Neuron (in vitro differentiated cells): ENCODE measurements around the gene SGF29.
"Not testable (repeated sequence)": the region's sequence is repeated elsewhere in the genome, so short reads cannot be mapped to it uniquely, and the experiment has no call there.

ENCODE experiments used
- H2AFZ ChIP-seq: one replicate; pipeline ENCODE4 v1.6.1; 2013; ENCODE audit warnings: low read depth, mild to moderate bottlenecking, inconsistent platforms, low read length, moderate library complexity
- H3K27me3 ChIP-seq: one replicate; pipeline ENCODE4 v1.6.1; 2013; ENCODE audit warnings: low read length; ENCODE audit not compliant: insufficient read depth
- H3K36me3 ChIP-seq: one replicate; pipeline ENCODE4 v1.6.1; 2013; ENCODE audit warnings: low read length; ENCODE audit not compliant: insufficient read depth
- H3K4me1 ChIP-seq: one replicate; pipeline ENCODE4 v1.6.1; 2013; ENCODE audit warnings: low read length; ENCODE audit not compliant: insufficient read depth
- H3K4me3 ChIP-seq: 2 replicates; pipeline ENCODE4 v1.5.1; 2013; ENCODE audit warnings: mild to moderate bottlenecking, low read length, moderate library complexity
- H3K9me3 ChIP-seq: one replicate; pipeline ENCODE4 v1.6.1; 2013; ENCODE audit warnings: low read length

The SGF29 gene

DNA sequence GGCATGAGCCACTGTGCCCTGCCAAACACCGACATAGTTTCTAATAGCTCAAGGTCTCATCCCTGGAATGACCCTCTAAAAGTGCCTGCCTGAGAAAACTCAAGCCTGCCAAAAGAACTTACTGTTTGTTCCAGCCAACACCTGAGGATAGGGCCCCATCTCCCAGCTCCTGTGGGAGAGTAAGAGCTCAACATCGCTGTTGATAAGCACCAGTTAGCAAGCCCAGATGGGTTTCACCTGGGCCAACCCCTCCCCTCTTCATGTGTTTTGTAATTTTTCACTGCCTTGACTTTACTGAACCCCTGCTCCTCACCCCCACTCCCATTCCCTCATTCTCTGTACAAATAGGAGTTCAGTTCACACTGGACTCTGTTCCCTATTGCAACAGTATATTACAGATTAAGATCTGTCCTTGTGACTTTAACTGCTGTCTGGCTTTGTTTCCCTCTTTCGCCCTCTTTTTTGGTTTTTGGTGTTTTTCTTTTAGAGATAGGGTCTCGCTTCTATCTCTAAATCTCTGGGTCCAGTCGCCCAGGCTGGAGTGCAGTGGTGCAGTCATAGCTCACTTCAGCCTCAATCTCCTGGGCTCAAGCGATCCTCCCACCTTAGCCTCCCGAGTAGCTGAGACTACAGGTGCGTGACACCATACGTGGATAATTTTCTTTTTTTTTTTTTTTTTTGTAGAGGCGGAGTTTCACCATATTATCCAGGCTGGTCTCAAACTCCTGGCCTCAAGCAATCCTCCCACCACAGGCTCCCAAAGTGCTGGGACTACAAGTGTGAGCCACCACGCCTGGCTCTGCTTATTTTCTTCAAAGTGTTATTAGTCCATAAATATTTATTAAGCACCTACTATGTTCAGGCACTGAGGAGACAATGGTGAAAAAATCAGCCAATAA is 27.3 kb upstream of the SGF29 start:
- no peak overlapping the region for H3K4me3 ChIP-seq
- peaks cover 3% of the 10 kb centered on the region for H3K27me3 ChIP-seq
- no peaks in the 10 kb centered on the region for H3K9me3 ChIP-seq
- no peak overlapping the region for H2AFZ ChIP-seq
- H3K4me1 ChIP-seq = no peaks in the 10 kb centered on the region
- no peaks in the 10 kb centered on the region for H3K36me3 ChIP-seq

DNA sequence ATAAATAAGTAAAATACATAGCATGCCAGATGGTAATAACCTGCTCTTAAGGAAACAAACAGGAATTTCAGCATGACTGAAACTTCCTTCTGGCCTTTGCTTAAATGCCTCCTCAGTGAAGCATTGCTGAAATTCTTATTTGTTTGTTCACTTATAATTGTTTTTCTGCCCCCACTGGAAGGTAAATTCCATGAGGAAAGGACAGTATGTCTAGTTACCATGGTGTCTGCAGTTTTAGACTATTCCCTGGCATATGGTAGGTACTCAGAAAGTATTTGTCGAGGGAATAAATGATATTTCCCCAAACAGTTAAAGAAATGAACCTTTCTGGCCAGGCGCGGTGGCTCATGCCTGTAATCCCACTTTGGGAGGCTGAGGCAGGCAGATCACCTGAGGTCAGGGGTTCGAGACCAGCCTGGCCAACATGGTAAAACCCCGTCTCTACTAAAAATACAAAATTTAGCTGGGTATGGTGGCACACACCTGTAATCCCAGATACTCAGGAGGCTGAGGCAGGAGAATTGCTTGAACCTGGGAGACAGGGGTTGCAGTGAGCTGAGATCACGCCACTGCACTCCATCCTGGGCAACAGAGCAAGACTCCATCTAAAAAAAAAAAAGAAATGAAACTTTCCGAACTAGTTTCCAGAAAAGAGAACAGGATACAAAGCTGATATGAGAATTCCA is 26.5 kb upstream of the SGF29 start:
- H3K4me1 ChIP-seq, H3K4me3 ChIP-seq, H3K9me3 ChIP-seq, H2AFZ ChIP-seq, H3K27me3 ChIP-seq, H3K36me3 ChIP-seq: not testable (repeated sequence)

DNA sequence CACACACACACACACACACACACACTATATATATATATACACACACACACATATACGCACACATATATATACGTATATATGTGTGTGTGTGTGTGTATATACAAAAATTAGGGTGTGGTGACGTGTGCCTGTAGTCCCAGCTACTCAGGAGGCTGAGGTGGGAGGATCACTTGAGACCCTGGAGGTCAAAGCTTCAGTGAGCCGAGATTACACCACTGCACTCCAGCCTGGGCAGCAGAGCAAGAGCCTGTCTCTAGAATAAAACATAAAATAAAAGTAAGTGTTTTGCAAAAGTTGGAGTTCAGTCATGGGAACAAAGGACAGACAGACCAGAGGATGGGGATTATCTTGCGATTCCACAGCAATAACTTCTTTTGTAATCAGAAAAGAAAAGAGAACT is 25.7 kb upstream of the SGF29 start:
- Histone ChIP-seq H3K4me1 (no peaks in the 10 kb centered on the region), H3K4me3 (no peak overlapping the region), H3K36me3 (no peaks in the 10 kb centered on the region), H3K27me3 (no peaks in the 10 kb centered on the region), H2AFZ (no peak overlapping the region), H3K9me3 (no peaks in the 10 kb centered on the region)

DNA sequence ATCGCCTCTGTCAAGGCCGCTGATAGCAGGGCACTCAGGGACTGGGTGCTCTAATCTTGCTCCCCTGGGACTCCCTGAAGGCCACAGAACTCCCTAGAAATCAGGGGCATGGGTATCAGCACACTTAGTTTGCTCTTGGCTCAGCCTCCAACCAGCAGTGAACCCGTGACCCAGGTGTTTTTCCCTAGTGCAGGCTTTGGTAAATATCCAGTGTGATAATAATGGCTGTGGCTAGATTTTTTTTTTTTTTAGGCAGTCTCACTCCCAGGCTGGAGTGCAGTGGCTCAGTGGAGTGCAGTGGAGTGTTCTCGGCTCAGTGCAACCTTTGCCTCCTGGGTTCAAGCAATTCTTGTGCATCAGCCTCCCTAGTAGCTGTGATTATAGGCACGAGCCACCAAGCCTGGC is 25.3 kb upstream of the SGF29 start:
- H3K9me3 ChIP-seq = no peaks in the 10 kb centered on the region
- no peaks in the 10 kb centered on the region for H3K4me1 ChIP-seq
- no peaks in the 10 kb centered on the region for H3K36me3 ChIP-seq
- H3K27me3 ChIP-seq = no peaks in the 10 kb centered on the region
- no peak overlapping the region for H2AFZ ChIP-seq
- no peak overlapping the region for H3K4me3 ChIP-seq

DNA sequence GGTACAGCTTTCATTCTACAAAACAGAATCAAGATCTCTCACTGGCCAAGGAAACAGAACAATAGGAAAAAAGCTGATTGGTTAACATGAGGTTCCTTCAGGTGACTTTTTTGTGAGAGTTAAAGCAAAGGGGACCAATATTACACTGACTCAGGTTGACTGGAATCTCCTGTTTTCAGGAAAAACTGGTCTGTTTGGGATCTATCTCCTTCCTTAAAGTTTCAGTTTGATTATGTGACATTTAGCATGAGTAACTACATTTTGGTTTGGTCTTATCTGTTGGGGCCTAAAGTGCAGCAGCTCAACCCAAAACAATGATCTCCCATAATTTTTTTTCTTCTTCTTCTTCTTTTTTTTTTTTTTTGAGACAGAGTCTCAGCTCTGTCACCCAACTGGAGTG is 24.6 kb upstream of the SGF29 start:
- H3K4me1 ChIP-seq = no peaks in the 10 kb centered on the region
- no peaks in the 10 kb centered on the region for H3K9me3 ChIP-seq
- no peak overlapping the region for H3K4me3 ChIP-seq
- H3K27me3 ChIP-seq = no peaks in the 10 kb centered on the region
- H2AFZ ChIP-seq = no peak overlapping the region
- no peaks in the 10 kb centered on the region for H3K36me3 ChIP-seq

DNA sequence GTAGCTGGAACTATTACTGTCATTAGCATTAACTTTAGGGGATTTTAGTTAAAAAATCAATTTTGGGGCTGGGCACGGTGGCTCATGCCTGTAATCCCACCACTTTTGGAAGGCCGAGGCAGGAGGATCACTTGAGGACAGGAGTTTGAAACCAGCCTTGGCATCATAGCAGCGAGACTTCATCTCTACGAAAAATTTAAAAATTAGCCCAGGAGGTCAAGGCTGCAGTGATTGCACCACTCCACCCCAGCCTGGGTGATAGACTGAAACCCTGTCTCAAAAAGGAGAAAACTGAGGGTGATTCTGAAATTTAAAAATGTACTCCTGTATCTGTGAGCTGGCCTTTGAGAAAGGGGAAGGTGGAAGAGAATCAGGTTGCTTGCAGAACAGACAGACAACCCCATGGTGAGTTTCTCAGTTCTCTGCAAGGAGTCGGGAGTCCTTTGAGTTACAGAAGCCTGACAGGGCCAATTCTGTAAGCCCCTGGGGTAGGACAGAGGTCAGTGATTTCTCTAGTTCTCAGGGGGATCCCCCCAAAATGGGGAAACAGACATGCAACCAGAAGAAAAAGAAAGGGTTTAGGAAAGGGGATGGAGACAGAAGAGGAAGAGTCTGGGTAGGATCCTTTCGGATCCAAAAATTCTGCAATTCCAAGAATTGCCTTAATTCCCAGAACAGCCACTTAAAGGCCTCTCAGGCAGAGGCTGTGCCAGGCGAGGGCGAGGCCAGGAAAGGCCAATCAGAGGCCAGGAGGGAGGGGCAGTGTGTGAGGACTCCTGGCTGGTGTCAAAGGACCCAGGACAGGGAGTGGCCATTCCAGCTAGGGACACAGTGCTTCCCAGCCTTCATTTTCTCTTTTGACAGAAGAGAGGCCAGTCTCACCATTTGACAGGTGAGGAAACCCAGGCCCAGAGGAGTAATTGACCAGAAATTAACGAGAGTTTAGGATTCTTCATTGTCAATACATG is 21.7 kb upstream of the SGF29 start:
- no peaks in the 10 kb centered on the region for H3K27me3 ChIP-seq
- H2AFZ ChIP-seq = peak overlapping the region; percentile 56
- no peak overlapping the region for H3K4me3 ChIP-seq
- no peaks in the 10 kb centered on the region for H3K9me3 ChIP-seq
- no peaks in the 10 kb centered on the region for H3K36me3 ChIP-seq
- no peaks in the 10 kb centered on the region for H3K4me1 ChIP-seq

DNA sequence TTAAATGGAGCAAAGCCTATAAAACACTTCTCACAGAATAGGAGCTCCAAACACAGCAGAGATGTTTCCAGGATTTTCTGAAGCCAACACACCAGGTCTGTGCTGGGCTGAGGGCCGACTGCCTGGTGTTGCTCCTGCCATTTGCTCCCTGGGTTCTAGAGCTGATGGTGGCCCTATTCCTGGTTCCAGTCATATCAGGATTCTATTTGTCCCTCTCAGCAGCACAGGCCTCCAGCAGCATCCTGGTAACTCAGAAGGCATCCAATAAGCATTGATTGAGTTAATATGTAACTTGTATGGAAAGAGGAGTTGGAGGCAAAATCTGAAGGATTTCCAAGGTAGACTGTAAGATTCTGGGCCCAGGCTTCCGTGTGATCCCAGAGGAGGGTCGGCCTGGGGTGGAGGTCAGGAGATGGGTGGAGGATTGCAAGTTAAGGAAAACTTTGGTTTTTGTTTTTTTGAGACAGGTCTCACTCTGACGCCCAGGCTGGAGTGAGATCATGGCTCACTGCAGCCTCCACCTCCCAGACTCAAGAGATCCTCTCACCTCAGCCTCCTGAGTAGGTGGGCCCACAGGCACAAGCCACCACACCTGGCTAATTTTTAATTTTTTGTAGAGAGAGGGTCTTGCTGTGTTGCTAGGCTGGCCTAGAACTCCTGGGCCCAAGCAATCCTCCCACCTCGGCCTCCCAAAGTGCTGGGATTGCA is 20.6 kb upstream of the SGF29 start:
- H3K4me3 ChIP-seq = no peak overlapping the region
- no peaks in the 10 kb centered on the region for H3K36me3 ChIP-seq
- H2AFZ ChIP-seq = no peak overlapping the region
- no peaks in the 10 kb centered on the region for H3K4me1 ChIP-seq
- H3K27me3 ChIP-seq = no peaks in the 10 kb centered on the region
- H3K9me3 ChIP-seq = no peaks in the 10 kb centered on the region

DNA sequence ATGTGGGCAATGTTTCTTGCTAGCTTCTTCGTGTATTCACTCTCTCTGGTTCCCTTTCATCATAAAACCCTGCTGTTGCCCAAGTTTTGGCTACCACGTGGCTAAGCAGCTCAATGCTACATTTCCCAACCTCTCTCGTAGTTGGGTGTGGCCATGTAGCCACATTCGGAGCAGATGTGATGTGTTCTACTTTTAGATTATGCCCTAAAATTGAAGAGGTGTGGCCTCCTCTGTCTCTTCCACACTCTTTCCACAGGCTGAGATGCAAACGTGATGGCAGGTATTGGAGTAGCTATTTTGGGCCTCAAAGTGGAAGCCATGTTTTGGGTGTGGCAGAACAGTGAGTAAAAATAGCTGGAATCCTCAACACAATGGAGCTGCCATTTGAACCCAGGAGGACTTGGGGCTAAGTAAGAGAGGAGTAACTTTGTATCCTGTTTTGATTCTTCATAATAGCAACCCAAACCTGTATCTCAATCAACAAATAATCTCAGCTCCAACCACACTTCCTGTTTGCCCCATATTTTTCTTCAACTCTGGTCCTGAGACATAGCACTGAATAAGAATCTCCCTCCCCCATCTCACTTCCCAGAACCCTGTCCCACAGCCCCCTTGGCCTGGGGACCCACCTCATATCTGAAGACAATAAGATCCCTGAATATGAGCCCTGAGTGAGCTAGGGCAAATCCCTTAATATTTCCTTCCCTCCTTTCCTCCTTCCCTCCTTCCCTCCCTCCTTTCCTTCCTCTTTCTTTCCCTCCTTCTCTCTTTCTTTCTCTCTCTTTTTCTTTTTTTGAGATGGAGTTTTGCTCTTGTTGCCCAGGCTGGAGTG is 19.0 kb upstream of the SGF29 start:
- H3K9me3 ChIP-seq = no peaks in the 10 kb centered on the region
- no peak overlapping the region for H2AFZ ChIP-seq
- no peak overlapping the region for H3K4me3 ChIP-seq
- H3K27me3 ChIP-seq = no peaks in the 10 kb centered on the region
- no peaks in the 10 kb centered on the region for H3K36me3 ChIP-seq
- no peaks in the 10 kb centered on the region for H3K4me1 ChIP-seq

DNA sequence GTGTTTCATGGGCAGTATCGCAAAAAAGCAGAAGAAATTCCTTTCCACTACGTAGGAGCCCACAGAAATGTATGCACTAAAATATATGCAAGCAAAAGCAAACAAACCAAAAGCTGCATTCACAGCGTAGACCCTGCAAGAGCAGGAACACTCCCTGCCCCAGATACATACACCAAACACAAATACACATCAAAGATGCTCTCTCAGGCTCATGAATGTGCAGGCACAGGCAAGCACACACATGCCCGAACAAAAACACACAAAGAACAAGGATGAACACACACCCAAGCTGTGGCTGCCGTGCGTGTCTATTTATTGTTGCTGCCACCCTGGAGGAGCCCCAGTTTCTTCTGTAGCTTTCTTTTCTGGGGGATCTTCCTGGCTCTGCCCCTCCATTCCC is 16.6 kb upstream of the SGF29 start:
- Histone ChIP-seq H3K27me3 (no peaks in the 10 kb centered on the region), H3K4me1 (no peaks in the 10 kb centered on the region), H2AFZ (peak overlapping the region; percentile 6), H3K9me3 (no peaks in the 10 kb centered on the region), H3K36me3 (no peaks in the 10 kb centered on the region), H3K4me3 (no peak overlapping the region)

DNA sequence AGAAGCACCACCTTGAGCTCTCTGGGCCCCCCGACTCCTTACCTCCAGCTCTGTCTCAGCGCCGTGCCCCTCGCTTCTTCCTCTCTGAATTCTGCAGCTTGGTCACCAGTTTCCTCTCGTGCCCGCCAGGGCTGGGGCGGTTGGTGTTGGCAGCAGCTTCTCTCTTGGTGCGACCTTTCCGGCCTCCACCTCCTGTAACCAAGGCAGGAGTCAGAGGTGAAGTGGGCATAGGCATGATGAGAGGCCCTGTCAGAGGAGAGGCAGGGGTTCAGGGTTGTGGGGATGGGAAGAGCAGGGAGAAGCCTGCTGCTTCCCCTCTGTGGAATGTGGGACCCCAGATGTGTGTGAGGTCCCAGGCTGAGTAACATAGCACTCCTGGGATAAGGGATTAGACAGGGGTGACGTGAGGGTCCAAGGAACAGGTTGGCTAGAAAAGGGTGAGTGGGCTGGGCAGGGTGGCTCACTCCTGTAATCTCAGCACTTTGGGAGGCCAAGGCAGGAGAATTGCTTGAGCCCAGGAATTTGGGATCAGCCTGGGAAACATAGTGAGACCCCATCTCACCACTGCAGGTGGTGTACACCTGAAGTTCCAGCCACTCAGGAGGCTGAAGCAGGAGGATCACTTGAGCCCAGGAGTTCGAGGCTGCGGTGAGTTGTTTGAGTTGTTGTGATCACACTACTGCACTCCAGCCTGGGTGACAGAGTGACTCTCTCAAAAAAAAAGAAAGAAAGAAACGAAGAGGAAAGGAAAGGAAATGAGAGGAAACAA is 15.6 kb upstream of the SGF29 start:
- no peak overlapping the region for H3K4me3 ChIP-seq
- H2AFZ ChIP-seq = no peak overlapping the region
- no peaks in the 10 kb centered on the region for H3K9me3 ChIP-seq
- H3K36me3 ChIP-seq = no peaks in the 10 kb centered on the region
- no peaks in the 10 kb centered on the region for H3K27me3 ChIP-seq
- no peaks in the 10 kb centered on the region for H3K4me1 ChIP-seq

DNA sequence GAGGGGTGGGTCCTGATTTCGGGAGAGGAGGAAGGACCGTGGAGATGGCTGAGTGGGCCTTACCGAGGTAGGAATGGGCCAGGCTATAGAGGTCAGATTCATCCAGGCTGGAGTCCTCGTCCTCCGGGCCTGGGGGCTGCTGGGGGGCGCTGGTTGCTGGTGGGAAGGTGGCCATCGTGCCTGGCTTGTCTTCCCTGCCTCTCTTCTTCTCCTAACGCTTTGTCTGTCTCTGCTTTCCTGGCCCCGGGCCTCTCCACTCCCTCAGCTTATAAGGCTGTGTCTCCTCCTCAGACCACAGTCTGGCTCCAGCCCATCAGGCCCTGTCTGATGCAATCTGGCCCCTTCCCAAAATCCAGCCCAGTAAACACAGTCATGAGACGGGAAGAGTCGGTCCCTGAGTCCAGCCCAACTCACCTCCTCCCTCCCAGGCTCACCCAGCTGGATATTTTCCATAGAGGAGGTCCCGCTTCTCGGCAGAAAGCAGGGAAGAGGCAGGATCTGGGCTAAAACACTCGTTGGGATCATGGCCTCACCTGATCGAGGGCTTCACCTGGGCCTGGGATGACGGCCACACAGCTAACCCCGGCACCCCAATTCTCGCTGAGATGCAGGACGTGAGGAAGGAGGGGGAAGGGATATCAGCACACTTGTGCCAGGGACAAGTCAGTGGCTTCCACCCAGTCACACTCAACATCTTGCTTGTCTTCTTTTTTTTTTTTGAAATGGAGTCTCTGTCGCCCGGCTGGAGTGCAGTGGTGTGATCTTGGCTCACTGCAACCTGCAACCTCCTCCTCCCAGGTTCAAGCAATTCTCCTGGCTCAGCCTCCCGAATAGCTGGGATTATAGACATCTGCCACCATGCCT is 14.8 kb upstream of the SGF29 start, which contains the start of gene NUPR1:
TSS of gene NUPR1 (minus strand) at position 242 of the 864 bp plus-strand sequence. CDS start at position 175, 67 bp downstream.
- Histone ChIP-seq H2AFZ (no peak within 1 kb of the TSS), H3K27me3 (no peaks in the 10 kb centered on the region)

More for the DNA sequence above, 14.8 kb upstream of the SGF29 start, which contains the start of gene NUPR1:
- Histone ChIP-seq H3K9me3 (no peaks in the 10 kb centered on the region), H3K36me3 (no peaks in the 10 kb centered on the region), H3K4me3 (no peak within 1 kb of the TSS), H3K4me1 (no peaks in the 10 kb centered on the region)
